K562 (cell line): ENCODE measurements around the gene APOL2. TPM values are rescaled to one million over a fixed set of nuclear protein-coding genes. Genes with fewer than 3 reads are reported as not detected.
A peak's percentile ranks its signal among the peaks of the same experiment; 100 is the strongest.
"Not testable (repeated sequence)": the region's sequence is repeated elsewhere in the genome, so short reads cannot be mapped to it uniquely, and the experiment has no call there.

Experiments
- ATAC-seq: fragments of 200-7000 bp; cut with Tn5 transposase; 3 replicates; pipeline ENCODE4 v1.9.1; 2020; ENCODE audit warnings: moderate library complexity
- BruUV-seq: library from RNA; stranded (reverse); fragments of 400-500 nt; replicated peaks from 2 replicates; lab custom pipeline; 2021; lab: Mats Ljungman, UMichigan
- CTCF ChIA-PET: fragments of 300-600 bp; formaldehyde crosslinking; extraction: SDS; loops from one replicate; lab custom pipeline; 2021; ENCODE audit warnings: low intra/inter-chr PET ratio; lab: Yijun Ruan, JAX
- POLR2A ChIA-PET: fragments of 300-600, 350-650 bp; sonication (Branson Sonifier 250); formaldehyde crosslinking; extraction: SDS; loops from one replicate; lab custom pipeline; 2021; ENCODE audit warnings: antibody characterized with exemption, inconsistent platforms; lab: Yijun Ruan, JAX
- DNase-seq, 4 experiments: peaks; one replicate each; pipeline versions ENCODE4 v3.0.0 to v3.0.0-alpha.2; 2011 to 2018; ENCODE audit warnings: low spot score in 3 of 4, mixed read lengths in 3 of 4; ENCODE audit errors: extremely low read depth in 1 of 4
- FAIRE-seq: peaks from 2 replicates; lab custom pipeline; 2011; peaks lifted over from hg19 to GRCh38; lab: Jason Lieb, UNC
- H2AFZ ChIP-seq: 2 replicates; pipeline ENCODE4 v1.6.0; 2011; ENCODE audit warnings: low read depth, low read length, control low read depth, inconsistent platforms
- H3K27ac ChIP-seq: fragments of 200-600 bp; 3 replicates; pipeline ENCODE4 v1.8.0; 2011; ENCODE audit warnings: low read depth, mild to moderate bottlenecking, control low read depth, inconsistent platforms, low read length, moderate library complexity, mixed read lengths; ENCODE audit errors: extremely low read depth
- H3K27me3 ChIP-seq, 2 experiments: fragments of 300-600 bp in 1 of 2; 2 replicates in 1 of 2; 3 replicates in 1 of 2; pipeline versions ENCODE4 v1.6.0 to v1.8.0; 2011; ENCODE audit warnings: inconsistent platforms in 2 of 2, low read length in 2 of 2, mild to moderate bottlenecking in 1 of 2, mixed read lengths in 1 of 2, moderate library complexity in 1 of 2; ENCODE audit not compliant: control insufficient read depth in 2 of 2, insufficient read depth in 2 of 2
- H3K36me3 ChIP-seq: fragments of 300-600 bp; 3 replicates; pipeline ENCODE4 v1.8.0; 2011; ENCODE audit warnings: mild to moderate bottlenecking, low read length, inconsistent platforms; ENCODE audit not compliant: control insufficient read depth, insufficient read depth
- H3K4me1 ChIP-seq, 2 experiments: fragments of 200-600 bp in 1 of 2; replicated peaks in 1 of 2; 2 replicates in 1 of 2; 3 replicates in 1 of 2; pipeline versions ENCODE4 v1.5.1 to v1.8.0; 2011; ENCODE audit warnings: inconsistent platforms in 2 of 2, low read length in 2 of 2, mild to moderate bottlenecking in 1 of 2, mixed read lengths in 1 of 2, moderate library complexity in 1 of 2; ENCODE audit not compliant: control insufficient read depth in 2 of 2, insufficient read depth in 2 of 2
- H3K4me2 ChIP-seq: 2 replicates; pipeline ENCODE4 v1.6.1; 2011; ENCODE audit warnings: low read length, control low read depth, inconsistent platforms, mixed read lengths; ENCODE audit not compliant: insufficient read depth
- H3K4me3 ChIP-seq: fragments of 200-600 bp; sonication (generic), shearing (Covaris generic); 2 replicates; pipeline ENCODE4 v1.5.1; 2016; ENCODE audit warnings: control low read depth, inconsistent platforms
- H3K79me2 ChIP-seq: fragments of 200-600 bp; 3 replicates; pipeline ENCODE4 v1.8.0; 2011; ENCODE audit warnings: low read length, inconsistent platforms; ENCODE audit not compliant: control insufficient read depth, insufficient read depth
- H3K9ac ChIP-seq, 2 experiments: 2 replicates each; pipeline versions ENCODE4 v1.6.0 to v1.6.1; 2011; ENCODE audit warnings: low read depth in 2 of 2, low read length in 2 of 2, control low read depth in 1 of 2, inconsistent platforms in 1 of 2, mild to moderate bottlenecking in 1 of 2, mixed read lengths in 1 of 2; ENCODE audit not compliant: insufficient read depth in 1 of 2
- H3K9me1 ChIP-seq: one replicate; pipeline ENCODE4 v1.6.0; 2011; ENCODE audit warnings: inconsistent platforms, mild to moderate bottlenecking, low read length, moderate library complexity; ENCODE audit not compliant: control insufficient read depth, insufficient read depth
- H3K9me3 ChIP-seq: replicated peaks from 2 replicates; pipeline ENCODE4 v1.5.1; 2011; ENCODE audit warnings: low read depth, low read length, inconsistent platforms; ENCODE audit not compliant: control insufficient read depth, insufficient read depth
- H4K20me1 ChIP-seq: replicated peaks from 2 replicates; pipeline ENCODE4 v1.6.1; 2011; ENCODE audit warnings: low read length, inconsistent platforms, mixed read lengths; ENCODE audit not compliant: control insufficient read depth, insufficient read depth
- BRD9 ChIP-seq: fragments of 450-650 bp; IDR thresholded peaks from 2 replicates; pipeline ENCODE4 v1.6.1; 2018; ENCODE audit warnings: low read depth; ENCODE audit not compliant: partially characterized antibody
- BRF2 ChIP-seq: IDR thresholded peaks from 3 replicates; pipeline ENCODE4 v1.6.1; 2011; ENCODE audit warnings: borderline replicate concordance, mild to moderate bottlenecking; ENCODE audit not compliant: insufficient read length, insufficient read depth
- CCNT2 ChIP-seq: IDR thresholded peaks from 2 replicates; pipeline ENCODE4 v1.6.1; 2011; ENCODE audit warnings: borderline replicate concordance, low read depth, mild to moderate bottlenecking, moderate library complexity, mixed read lengths, low read length; ENCODE audit not compliant: insufficient read length; ENCODE audit errors: extremely low read depth
- FUS ChIP-seq: fragments of 200-400 bp; formaldehyde crosslinking; optimal IDR thresholded peaks from 2 replicates; pipeline ENCODE3; 2017; ENCODE audit warnings: low read depth, low read length
- HDAC2 ChIP-seq: fragments of 450-650 bp; IDR thresholded peaks from 2 replicates; pipeline ENCODE4 v1.6.1; 2016; ENCODE audit warnings: mild to moderate bottlenecking
- HLTF ChIP-seq: fragments of 450-650 bp; IDR thresholded peaks from 2 replicates; pipeline ENCODE4 v1.6.1; 2016
- MBD2 ChIP-seq: sonication (generic); IDR thresholded peaks from 2 replicates; pipeline ENCODE4 v1.6.1; 2016; ENCODE audit warnings: low read depth, borderline replicate concordance
- ZC3H11A ChIP-seq: IDR thresholded peaks from 2 replicates; pipeline ENCODE4 v1.6.1; 2012; ENCODE audit warnings: low read depth, low read length, improper control_type of control experiment
- ZEB2 ChIP-seq: fragments of 450-650 bp; IDR thresholded peaks from 2 replicates; pipeline ENCODE4 v1.6.1; 2016
- WGBS: fragments of 100-300 bp; shearing (Covaris generic); methylation state at CpG from one replicate; pipeline ENCODE4 v1.1.6; 2016; ENCODE audit warnings: low coverage, mixed read lengths; ENCODE audit not compliant: insufficient coverage; ENCODE audit errors: missing lambda C conversion rate; 5-methylcytosine and 5-hydroxymethylcytosine counted together
- in situ Hi-C: fragments of 300-500 bp; cut with MboI; formaldehyde crosslinking; loops from 4 replicates; pipeline ENCODE4 v1.15.0; 2018; ENCODE audit warnings: inconsistent platforms, mixed read lengths
- intact Hi-C: fragments of 100-400 bp; cut with micrococcal nuclease; formaldehyde crosslinking; loops from 2 replicates; pipeline ENCODE4 v1.14.2; 2022
- polyA plus RNA-seq, 8 experiments: library from polyadenylated mRNA; depleted of rRNA in 4 of 8; stranded (reverse) in 5 of 8; unstranded in 3 of 8; fragments of >200 nt; fragmentation: Nextera tagmentation in 2 of 8; fragmentation: Illumina TruSeq in 1 of 8; extraction: Ambion mirVana in 2 of 8; extraction: Trizol in 1 of 8; gene quantifications; 2 replicates each; pipeline versions ENCODE4 v1.2.1 to v1.2.3, GENCODE V29; 2011 to 2014; ENCODE audit warnings: inconsistent platforms in 1 of 8, missing spikeins in 1 of 8
- total RNA-seq, 7 experiments: library from RNA; depleted of rRNA in 6 of 7; stranded (reverse); fragments of >200 nt in 6 of 7; fragmentation: Illumina TruSeq in 2 of 7; extraction: Trizol in 2 of 7; gene quantifications; 2 replicates each; pipeline versions ENCODE4 v1.2.1 to v1.2.3, GENCODE V29; 2011 to 2021; ENCODE audit warnings: low replicate concordance in 1 of 7

APOL2 gene
- total and polyA plus RNA-seq, 9 of the 15 experiments (the other 6 are each of a cell fraction or from before 2014, with no cell fraction given) = 2.7 to 10.6 (median 8.9) TPM

DNA sequence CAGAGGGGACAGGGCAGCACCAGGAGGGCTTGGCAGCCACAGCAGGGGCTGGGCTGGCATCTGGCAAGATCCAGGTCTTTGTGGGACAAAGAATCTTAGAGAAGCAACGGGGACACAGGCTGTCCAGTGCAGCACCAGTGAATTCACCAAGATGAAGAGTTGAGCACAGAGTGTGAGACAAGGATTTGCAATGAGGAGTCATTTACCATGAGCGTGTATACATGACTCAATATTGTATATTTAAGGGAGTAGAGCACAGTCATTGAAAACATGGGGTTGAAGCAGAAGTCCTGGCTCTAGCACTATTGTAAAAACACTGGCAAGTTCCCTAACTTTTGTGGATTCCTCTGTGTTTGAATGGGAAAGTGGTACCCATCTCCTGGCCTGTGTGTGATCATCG lies 17.2 kb upstream of the APOL2 start (continued):
- TF ChIP-seq ZC3H11A (no peak), FUS (no peak), CCNT2 (no peak), MBD2 (no peak), BRF2 (no peak), ZEB2 (no peak), BRD9 (no peak), HLTF (no peak), HDAC2 (no peak)
- TF ChIP-seq, all 486 proteins: peak for 0

DNA sequence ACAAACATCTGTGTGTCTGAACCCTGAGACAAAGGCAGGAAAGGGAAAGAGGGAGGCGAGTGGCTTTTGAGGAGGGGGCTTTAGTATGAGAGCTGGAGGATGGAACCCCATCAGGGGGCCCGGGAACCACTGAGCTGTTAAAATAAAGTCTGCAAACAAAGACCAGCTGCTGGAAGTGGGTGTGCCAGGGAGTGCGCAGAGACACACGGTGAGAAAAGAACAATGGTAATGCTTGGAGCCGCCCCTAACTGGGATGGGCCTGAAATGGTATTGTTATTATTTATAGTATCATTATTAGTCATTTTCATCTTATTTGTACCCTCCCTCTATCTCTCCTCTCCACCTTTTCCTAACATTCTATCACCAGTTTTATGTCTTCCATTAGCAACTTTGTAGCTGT lies 16.2 kb upstream of the APOL2 start:
- H3K27me3 ChIP-seq, H3K27ac ChIP-seq, H3K9me1 ChIP-seq, DNase-seq, POLR2A ChIA-PET, H2AFZ ChIP-seq, H4K20me1 ChIP-seq, H3K9me3 ChIP-seq, H3K9ac ChIP-seq, ATAC-seq, in situ Hi-C loops, BruUV-seq, CTCF ChIA-PET, H3K4me3 ChIP-seq, intact Hi-C loops: not testable (repeated sequence)
- Histone ChIP-seq H3K36me3 (peaks cover 18% of the 10 kb centered on the region; the same call in 1 of the 3 replicates), H3K4me2 (peak overlapping the region; percentile 41; the same call in 1 of the 2 replicates), H3K79me2 (peaks cover 25% of the 10 kb centered on the region), H3K4me1 (peaks cover 39 to 46% of the 10 kb centered on the region in 2 experiments)
- no CpG with 5 or more reads among the region's 5 CpGs for WGBS
- FAIRE-seq = peak; percentile 72
